Left renal pelvis (tissue), 4 donors: ENCODE data around the gene ACO1. TPM values are rescaled to one million over a fixed set of nuclear protein-coding genes. Genes with fewer than 3 reads are reported as not detected.
A peak's percentile ranks its signal among the peaks of the same experiment; 100 is the strongest.
"Not testable (repeated sequence)": the region's sequence is repeated elsewhere in the genome, so short reads cannot be mapped to it uniquely, and the experiment has no call there.

Experiments
- DNase-seq, 4 donors: peaks; one replicate each; pipeline ENCODE4 v3.0.0-alpha.2; 2013; ENCODE audit warnings: low read depth in 4 of 4, low spot score in 3 of 4
- polyA plus RNA-seq, 4 donors: library from polyadenylated mRNA; unstranded; fragments of 120-200 nt; gene quantifications; one replicate each; pipeline ENCODE4 v1.2.1, GENCODE V29; 2013; ENCODE audit not compliant: insufficient read length in 4 of 4

ACO1 gene
- polyA plus RNA-seq = 10 to 100 TPM; 32.3 to 48.7 (median 45.4) TPM

- peak; percentile 68 to 75 (median 71) for DNase-seq
Observed at GRCh38 chr9:32384364-32385151, at the start of gene ACO1. Gene ACO1 (plus strand): TSS chr9:32384643. CDS start chr9:32405507, 20,864 bp downstream.

GRCh38 chr9:32334916-32335895 is 49.2 kb upstream of the ACO1 start:
- no peak for DNase-seq

GRCh38 chr9:32339424-32339823 is 45.0 kb upstream of the ACO1 start:
- DNase-seq = no peak

GRCh38 chr9:32340361-32340760 is 44.1 kb upstream of the ACO1 start:
- no peak for DNase-seq

- DNase-seq = no peak
Observed at GRCh38 chr9:32344551-32345182, 39.8 kb upstream of the ACO1 start.

- no peak for DNase-seq
Observed at GRCh38 chr9:32345243-32345642, 39.2 kb upstream of the ACO1 start.

- no peak for DNase-seq
Observed at GRCh38 chr9:32347571-32347970, 36.9 kb upstream of the ACO1 start.

GRCh38 chr9:32348106-32348695 is 36.2 kb upstream of the ACO1 start:
- no peak for DNase-seq

- DNase-seq = no peak
Observed at GRCh38 chr9:32349013-32349412, 35.4 kb upstream of the ACO1 start.

- DNase-seq = no peak
Observed at GRCh38 chr9:32350682-32351081, 33.8 kb upstream of the ACO1 start.

- no peak for DNase-seq
Observed at GRCh38 chr9:32351845-32352244, 32.6 kb upstream of the ACO1 start.

GRCh38 chr9:32353476-32353875 is 31.0 kb upstream of the ACO1 start:
- DNase-seq = not testable (repeated sequence)

GRCh38 chr9:32359452-32359851 is 25.0 kb upstream of the ACO1 start:
- no peak for DNase-seq

GRCh38 chr9:32360983-32361673 is 23.3 kb upstream of the ACO1 start:
- DNase-seq = no peak

GRCh38 chr9:32371279-32371678 is 13.2 kb upstream of the ACO1 start:
- no peak for DNase-seq

- DNase-seq = no peak
Observed at GRCh38 chr9:32371679-32372078, 12.8 kb upstream of the ACO1 start.

GRCh38 chr9:32376285-32376684 is 8.2 kb upstream of the ACO1 start:
- no peak for DNase-seq

GRCh38 chr9:32378496-32378895 is 5.9 kb upstream of the ACO1 start:
- DNase-seq = peak in 3 of 4 donors; percentile 29 to 34 (median 31)

- peak; percentile 53 to 68 (median 60) for DNase-seq
Observed at GRCh38 chr9:32378993-32379729, 5.3 kb upstream of the ACO1 start.
